ENCODE data around the gene GMFB.
"Not testable (repeated sequence)": the region's sequence is repeated elsewhere in the genome, so short reads cannot be mapped to it uniquely, and the experiment has no call there.

GMFB gene

DNA sequence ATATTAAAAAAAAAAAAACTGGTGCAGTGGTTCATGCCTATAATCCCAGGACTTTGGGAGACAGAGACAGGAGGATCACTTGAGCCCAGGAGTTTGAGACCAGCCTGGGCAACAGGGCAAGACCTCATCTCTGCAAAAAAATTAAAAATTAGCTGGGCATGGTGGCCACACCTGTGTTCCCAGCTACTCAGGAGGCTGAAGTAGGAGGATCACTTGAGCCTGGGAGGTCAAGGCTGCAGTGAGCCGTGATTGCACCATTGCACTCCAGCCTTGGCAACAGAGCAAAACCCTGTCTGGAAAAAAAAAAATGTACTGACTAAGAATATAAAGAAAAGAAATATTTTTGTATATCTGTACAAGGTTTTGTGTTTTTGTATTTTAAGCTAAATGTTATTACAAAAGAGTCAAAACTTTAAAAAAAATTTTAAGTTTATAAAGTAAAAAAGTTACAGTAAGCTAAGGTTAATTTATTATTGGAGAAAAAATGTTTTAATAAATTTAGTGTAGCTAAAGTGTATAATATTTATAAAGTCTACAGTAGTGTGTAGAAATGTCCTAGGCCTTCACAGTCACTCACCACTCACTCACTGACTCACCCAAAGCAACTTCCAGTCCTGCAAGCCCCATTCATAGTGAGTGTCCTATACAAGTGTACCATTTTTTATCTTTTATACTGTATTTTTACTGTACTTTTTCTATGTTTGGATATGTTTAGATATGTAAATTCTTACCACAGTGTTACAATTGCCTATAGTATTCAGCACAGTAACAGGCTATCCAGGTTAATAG, 31.8 kb downstream of the GMFB start:
- DNase-seq, result not testable (repeated sequence)

DNA sequence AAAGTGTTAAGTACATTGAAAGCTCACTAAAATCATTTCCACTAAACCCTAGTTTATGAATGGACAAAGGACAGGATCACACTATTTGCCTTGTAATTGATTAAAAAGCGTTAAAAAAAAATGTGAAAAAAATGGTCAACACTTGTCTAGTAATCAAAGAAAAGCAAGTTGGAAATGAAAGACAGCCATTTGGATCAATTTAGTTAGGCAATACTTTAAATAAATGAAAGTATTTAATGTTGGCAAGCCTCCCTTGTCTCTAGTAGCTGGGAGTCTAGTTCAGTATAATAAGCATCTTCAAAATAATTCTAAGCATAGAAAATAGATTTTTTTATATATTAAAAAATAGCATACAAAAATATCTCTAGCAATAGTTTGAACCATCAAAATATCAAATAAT, 33.4 kb downstream of the GMFB start:
- DNase-seq, result no peak

DNA sequence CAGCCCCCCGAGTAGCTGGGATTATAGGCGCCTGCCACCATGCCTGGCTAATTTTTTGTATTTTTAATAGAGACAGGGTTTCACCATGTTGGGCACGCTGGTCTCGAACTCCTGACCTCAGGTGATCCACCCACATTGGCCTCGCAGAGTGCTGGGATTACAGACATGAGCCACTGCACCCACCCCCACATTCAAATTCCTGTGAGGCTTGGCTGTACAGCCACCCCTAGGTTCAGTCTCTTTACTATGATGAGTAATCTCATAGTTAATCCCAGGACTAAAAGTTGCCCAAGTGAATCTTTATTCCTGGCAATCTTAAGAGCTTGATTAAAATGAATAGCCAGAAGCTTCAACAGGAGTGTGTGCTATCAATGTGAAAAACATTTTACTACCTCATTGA, 34.8 kb downstream of the GMFB start:
- DNase-seq, result not testable (repeated sequence)

DNA sequence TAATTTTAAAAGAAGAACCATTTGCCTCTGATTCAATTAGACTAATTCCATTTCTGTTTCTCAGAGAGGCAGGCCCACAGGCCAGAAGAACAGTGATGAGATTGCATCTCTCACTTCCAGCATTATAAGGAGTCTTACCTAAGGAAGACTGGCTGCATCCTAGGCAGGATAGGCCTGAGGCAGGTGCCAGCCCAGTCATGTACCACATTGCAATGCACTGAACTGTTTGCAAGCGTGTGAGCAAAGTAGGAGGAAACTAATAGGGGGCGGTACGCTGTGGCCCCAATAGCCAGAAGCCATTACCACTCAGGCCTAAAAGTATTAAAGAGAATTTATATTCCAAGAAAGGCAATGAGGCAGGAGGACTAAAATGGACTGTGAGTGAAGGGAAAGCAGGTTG, 35.5 kb downstream of the GMFB start:
- no peak for DNase-seq

DNA sequence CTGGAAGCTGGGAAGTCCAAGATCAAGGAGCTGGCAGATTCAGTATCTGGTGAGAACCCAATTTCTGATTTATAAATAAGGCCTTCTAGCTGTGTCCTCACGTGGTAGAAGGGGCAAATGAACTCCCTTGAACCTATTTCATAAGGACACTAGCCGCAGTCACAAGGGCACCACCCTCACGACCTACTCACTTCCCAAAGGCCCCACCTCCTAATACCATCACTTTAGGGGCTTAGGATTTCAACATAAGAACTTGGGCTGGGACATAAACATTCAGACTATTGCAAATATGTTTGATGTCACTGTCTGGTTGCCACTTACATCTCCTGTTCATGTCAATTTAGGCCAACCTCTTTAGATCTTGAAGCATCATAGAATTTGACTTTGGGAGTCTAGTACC, 36.8 kb downstream of the GMFB start:
- DNase-seq, result peak; percentile 91

DNA sequence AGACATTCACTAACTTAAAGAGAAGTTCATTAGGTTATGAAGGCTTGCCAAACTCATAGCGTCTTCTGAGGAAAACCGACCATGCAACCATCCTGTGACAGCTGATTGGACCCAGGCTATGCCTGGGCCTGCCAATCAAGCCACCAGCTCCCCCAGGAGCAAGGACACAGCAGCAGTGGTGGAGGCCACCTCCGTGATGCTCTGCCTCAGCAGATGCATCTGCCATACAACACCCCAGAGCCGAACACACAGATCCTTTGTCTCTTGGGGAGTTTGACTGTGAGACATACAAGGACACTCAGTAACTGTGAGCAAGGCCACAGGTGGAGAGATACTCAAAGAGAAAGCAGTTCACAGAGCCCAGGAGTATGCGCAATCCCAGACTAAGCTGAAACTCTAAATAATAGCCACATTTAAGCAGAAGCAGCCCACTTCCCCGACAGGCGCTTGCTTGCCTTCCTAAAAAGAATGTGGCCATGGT, 37.6 kb downstream of the GMFB start:
- DNase-seq, result peak; percentile 45

DNA sequence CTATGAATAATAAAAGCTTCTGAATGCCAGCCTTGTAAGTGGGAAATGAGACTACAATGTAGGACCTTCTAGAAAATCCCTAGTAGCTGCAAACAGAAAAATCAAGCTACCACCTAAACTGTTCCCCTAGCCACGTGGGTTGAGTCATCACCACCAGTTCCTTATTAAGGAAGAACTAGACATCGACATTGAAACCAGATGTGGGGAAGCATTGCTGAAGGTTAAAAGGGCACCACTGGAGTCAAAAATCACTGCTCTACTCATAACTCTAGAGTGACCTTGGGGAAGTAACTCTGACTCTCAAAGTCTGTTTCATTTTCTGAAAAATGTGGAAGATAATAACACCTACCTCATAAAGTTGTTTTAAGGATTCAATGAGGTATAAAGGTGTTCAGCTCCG, 38.2 kb downstream of the GMFB start:
- DNase-seq, result peak; percentile 98

DNA sequence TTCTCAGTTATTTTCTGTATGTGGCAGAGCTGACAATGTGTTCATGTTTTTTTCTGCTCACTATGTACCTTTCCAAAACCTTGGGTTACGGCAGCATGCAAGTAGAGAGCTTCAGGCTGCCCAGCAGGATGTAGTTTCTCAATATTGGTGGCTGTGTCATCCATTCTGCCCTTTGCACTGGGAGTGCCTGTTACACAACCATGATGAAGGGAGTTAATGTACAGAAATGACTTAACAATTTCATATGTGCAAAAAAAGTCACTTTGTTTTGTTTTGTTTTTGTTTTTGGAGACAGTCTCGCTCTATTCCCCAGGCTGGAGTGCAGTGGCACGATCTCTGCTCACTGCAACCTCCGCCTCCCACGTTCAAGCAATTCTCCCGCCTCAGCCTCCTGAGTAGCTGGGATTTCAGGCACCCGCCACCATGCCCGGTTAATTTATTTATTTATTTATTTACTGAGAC, 41.5 kb downstream of the GMFB start:
- peak; percentile 97 for DNase-seq

DNA sequence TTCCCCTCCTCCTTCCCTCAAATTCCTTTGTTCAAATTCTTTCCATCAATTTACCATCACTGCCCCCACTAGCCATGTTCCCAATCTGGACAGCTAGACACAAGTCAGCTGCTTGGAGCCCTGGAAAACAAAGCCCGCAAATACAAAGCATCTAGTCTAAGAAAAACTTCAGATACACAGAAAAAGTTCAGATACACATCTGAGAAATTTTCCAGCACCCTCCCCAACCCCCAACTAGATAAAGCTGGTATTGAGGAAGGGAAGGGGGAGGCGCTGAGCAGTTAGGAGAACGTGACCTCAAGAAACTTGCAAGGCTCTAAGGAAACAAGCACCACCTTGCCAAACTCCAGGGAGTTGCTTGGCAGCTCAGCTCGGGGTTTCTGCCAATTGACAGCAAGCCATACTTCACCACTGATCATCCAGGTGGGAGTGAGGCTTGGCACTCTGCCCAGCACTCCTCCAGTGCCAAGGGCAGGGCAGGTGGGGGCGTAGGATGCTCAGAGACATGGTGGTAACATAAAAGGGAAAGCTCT, 42.6 kb downstream of the GMFB start:
- no peak for DNase-seq

DNA sequence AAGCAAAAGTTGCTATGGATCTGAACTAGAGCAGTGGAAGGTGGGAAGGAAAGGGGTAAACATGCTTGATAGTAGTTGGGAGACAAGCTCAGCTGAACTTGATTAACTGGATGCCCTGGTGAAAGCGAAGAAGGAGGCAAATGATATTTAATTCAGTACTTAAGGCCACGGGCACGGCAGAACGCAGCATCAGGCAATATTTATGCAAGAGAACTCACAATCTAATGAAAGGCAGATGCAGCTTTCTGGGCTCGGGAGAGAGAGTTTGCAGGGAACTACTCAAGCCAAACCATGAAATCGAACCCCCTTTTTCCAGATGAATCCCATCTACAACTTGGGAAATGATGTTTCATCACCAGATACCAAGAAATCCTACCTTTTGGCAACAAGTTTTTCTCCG, 44.1 kb downstream of the GMFB start:
- DNase-seq, result no peak

DNA sequence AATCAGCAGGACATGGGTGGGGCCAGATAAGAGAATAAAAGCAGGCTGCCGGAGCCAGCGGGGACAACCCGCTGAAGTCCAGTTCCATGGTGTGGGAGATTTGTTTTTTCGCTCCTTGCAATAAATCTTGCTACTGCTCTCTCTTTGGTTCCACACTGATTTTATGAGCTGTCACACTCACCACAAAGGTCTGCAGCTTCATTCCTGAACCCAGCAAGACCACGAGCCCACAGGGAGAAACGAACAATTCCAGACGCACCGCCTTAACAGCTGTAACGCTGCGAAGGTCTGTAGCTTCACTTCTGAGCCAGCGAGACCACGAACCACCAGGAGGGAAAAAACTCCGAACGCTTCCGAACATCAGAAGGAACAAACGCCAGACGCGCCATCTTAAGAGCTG, 44.8 kb downstream of the GMFB start:
- no peak for DNase-seq

DNA sequence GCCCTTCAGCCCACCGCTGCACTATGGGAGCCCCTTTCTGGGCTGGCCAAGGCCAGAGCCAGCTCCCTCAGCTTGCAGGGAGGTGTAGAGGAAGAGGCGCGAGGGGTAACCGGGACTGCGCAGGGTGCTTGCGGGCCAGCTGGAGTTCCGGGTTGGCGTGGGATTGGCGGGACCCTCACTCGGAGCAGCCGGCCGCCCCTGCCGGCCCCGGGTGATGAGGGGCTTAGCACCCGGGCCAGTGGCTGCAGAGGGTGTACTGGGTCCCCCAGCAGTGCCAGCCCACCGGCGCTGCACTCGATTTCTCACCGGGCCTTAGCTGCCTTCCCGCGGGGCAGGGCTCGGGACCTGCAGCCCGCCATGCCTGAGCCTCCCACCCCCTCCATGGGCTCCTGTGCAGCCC, 45.8 kb downstream of the GMFB start:
- DNase-seq, result not testable (repeated sequence)

DNA sequence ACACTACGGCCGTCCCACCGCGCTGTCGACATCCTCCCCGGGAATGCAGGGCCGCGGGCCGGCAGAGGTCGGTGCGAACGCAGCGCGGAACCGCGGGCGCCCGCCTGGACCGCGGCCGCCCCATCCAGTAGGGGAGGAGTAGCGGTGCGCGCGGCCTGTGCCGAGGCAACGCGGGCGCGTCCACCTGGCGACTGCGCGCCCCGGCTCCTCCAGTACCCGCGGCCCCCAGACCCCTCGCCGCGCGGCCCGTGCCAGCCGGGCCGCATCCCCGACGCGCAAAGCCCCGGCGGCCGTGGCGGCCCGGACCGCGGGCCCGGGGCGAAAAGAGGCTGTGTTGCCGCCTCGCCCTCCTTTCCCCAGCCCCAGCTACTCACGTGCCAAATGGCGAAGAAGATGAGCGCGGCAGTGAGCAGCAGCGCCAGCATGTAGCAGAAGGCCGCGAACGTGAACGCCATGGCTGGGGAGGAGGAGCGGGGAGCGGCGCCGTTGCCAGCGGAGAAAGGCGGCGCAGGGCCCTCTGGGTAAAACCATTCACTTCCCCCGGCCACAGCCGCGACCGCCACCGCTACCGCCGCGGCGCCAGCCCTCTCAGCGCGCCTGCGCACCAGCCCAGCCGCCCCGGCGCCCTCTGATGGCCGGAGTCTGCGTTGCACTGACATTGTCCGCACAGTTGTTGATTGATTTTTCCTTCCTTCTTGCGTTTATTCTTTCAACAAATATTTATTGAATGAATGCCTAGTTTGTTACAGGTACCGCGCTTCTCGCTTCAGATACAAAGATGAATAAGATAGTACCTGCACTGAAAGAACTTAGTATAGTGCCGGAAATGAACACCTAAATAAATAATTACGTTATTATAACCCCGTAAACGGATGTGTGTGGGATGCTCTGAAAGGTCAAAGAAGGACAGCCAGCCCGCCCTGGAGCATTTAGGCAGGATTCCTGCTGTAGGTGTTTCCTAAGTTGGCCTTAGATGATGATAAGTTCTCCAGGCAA, 47.6 kb downstream of the GMFB start, which contains the start of gene CNIH1:
Gene CNIH1 (minus strand): TSS at position 502 of the 996 bp plus-strand sequence. CDS start 47 bp downstream, at position 455.
- DNase-seq, result peak; percentile 90

DNA sequence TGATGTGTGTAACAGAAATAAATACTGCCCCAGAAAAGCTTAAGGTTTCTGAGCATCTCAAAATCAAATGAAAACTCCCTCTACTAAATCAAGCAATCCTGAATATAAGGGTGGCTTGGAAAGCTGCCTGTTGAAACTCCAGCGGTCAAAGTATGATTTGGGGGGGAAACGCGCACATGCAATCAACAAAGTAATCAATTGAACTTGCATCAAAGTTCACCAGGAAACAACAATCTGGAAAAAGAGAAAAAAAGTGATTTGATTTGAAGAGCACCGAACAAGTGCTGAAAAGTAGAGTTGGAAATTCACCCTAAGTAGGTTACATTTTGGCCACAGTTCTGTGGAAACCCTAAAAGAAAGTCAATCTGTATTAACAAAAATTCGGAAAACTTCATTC, 48.3 kb downstream of the GMFB start:
- DNase-seq, result no peak

DNA sequence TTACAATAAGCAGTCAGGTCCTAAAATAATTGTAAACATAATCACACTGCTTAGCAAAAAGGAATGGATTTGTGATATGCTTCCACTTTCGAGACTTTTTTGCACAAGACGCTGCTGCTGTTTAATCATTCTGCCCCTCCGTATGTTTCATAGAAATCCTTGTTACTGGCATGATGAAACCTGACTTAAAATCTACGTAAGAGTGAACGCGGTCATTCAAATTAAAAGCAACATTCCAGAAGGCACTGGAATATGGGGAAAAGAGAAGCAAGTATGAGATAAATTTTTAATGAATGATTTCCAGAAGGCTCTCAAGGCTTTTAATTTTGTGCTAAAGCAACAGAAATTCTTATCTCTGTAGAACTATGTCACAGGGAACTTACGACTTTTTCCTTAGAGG, 48.7 kb downstream of the GMFB start:
- DNase-seq, result peak; percentile 16

DNA sequence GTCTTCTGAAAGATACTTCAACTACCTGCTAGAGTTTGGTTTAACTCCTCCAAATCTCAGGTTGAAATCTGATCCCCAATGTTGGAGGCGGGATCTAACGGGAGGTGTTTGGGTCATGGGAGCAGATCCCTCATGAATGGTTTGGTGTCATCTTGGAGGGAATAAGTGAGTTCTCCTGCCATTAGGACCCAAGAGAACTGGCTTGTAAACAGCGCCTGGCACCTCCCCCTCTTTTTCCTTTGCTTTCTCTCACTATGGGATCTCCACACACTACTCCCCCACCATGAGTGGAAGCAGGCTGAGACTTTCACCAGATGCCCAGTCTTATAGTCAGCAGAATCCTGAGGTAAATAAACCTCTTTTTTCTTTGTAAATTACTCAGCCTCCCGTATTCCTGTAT, 50.1 kb downstream of the GMFB start:
- no peak for DNase-seq

DNA sequence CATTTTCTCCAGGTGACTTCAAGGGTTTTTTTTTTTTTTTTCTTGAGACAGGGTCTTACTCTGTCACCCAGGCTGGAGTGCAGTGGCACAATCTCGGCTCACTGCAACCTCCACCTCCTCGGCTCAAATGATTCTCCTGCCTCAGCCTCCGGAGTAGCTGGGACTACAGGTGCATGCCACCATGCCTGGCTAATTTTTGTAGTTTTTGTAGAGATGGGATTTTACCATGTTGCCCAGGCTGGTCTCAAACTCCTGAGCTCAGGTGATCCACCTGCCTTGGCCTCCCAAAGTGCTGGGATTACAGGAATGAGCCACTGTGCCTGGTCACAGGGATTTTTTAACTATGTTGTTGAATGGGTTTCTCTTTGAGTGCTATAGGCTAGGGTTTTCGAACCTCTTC, 50.8 kb downstream of the GMFB start:
- not testable (repeated sequence) for DNase-seq

DNA sequence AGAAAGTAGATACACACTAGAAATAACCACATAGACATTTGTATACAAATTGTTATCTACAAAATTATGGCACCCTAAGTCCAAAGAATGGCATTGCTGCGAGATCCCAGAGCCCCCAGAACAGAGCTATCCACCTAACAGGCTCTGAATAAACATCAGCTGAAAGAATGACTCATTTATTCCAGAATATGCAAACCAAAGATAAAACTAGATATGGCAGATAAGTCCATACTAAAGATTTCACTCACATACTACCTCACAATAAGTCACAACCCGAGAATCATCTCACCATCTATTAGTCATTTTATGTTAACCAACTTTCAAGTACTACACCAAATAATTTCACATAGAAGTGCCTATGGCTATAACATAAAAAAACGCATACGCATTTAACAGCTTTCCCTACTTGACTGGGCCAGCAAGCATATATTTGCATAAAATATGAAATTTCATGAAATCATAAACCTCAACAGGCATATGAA, 53.2 kb downstream of the GMFB start:
- no peak for DNase-seq

DNA sequence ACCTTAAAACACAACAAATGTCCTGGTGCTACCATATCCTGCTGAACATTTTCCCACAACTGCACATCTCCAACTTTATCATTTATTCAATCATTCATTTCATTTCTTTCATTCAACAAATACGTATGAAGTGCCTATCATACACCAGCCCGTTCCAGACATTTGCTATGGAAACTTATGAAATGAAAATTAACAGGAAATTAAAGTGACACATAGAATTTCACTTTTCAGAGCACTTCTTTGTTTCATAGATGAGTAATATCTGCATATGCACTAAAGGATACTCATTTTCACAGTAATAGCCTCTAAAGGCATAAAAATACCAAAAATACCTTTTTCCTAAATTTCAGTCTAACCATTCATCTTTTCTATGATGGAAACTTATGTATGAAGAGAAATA, 60.3 kb downstream of the GMFB start:
- no peak for DNase-seq

DNA sequence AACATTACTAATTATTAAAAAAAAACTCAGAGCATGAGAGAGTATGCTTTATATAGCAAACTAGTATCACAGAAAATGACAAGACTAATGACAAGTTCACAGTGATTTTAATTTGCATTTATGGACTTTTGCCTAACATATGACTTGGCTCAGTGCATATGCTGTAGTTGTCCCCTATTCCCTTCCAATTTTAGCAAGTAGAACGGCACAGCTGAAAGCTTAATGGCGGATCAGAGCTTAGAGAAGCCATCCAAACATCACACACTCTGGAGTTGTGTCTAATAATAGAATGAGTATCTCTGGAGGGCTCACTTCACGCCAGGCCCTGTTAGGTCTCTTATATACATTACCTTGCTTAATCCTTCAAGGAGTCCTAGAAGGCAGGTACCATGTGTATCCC, 60.9 kb downstream of the GMFB start:
- no peak for DNase-seq

DNA sequence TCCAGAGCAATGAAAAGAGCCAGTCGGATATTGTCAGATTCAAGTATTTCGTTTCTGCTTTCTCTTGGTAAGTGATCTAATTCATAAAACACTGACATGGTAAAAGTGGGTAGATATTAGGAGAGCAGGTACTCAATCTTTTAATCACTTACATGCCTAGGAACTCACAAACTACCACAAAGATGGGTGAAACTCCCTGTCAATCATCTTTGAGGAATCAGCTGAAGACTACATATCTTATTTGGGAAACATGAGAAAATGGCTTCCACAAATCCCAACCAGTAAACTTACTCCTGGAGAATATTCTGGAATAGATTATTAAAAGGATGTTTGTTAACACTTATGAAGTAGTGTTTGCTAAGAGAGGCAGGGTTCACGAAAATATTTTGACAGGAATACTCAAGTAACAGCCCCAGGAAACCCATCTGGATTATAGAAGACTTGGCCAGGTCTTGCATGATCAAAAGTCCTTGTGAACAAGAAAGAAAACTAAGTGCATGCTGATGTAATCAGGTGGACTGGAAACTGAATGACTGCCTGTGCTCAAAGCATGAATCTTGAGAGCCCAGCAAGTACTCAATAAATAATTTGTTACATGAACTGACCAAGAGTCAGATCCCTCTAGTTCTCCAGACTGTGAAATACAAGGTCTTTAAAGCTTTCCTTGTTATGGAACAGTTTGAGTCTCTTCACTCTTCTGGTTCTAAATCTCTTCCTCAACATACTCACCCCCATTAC, 63.1 kb downstream of the GMFB start:
- no peak for DNase-seq

DNA sequence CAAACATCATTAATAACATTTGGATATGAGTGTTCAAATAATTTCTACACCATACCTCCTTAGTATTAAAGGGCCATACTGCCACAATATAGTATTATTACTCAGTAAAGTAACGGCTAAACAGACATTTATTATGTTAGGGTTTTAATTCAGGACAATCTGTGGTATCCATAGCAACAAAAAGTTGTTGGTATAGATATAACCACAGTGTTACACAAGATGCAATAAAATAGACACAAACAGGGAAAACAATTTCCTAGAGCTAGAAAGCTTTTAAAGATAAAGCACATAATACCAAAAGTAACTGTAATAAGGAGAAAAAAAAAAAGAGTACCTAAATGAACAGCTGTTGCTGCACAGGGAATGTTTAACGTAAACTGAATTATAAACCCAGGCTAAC, 63.7 kb downstream of the GMFB start:
- DNase-seq, result no peak
